NCI-H187 treated with DMSO at 0.1 percent for 48 hours (cell line): ENCODE data around the gene SDK2.

Source experiments
- DNase-seq: peaks from one replicate; lab custom pipeline; 2025; lab: John Stamatoyannopoulos, UW

SDK2 gene

GRCh38 chr17:73420897-73421296 lies 223.3 kb downstream of the SDK2 start:
- no peak for DNase-seq

GRCh38 chr17:73419881-73420280 lies 224.4 kb downstream of the SDK2 start:
- DNase-seq: no peak

GRCh38 chr17:73419051-73419450 lies 225.2 kb downstream of the SDK2 start:
- DNase-seq: no peak

DNA sequence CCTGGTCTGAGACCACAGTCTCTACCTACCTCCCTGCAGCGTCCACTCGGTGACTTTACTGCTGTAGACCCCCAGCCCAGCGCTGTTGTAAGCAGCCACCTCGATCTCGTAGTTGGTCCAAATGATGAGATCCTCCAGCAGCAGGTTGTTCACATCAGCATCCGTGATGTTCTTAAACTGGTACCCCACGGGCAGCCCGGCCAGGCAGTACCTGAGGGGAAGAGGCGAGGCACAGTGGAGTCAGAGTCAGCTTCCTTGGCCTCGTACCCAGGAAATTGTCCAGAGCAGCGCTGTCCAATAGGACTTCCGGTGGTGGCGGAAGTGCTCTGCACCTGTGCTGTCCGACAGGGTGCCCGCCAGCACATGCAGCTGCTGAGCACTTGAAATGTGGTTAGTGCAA lies 228.5 kb downstream of the SDK2 start:
- DNase-seq: no peak

- no peak for DNase-seq
Measured at GRCh38 chr17:73414171-73414955, 229.9 kb downstream of the SDK2 start.

DNA sequence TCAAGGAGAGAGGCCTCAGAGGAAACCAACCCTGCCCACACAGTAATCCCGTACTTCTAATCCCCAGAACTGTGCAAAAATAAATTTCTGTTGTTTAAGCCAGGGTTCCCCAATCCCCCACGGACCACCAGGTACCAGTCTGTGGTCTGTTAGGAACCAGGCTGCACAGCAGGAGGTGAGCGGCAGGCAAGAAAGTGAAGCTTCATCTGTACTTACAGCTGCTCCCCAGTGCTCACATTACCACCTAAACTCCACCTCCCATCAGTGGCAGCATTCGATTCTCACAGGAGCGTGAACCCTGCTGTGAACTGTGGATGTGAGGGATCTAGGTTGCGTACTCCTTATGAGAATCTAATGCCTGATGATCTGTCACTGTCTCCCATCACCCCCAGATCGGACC lies 231.3 kb downstream of the SDK2 start:
- DNase-seq: no peak

GRCh38 chr17:73411313-73411747 lies 232.9 kb downstream of the SDK2 start:
- no peak for DNase-seq

DNA sequence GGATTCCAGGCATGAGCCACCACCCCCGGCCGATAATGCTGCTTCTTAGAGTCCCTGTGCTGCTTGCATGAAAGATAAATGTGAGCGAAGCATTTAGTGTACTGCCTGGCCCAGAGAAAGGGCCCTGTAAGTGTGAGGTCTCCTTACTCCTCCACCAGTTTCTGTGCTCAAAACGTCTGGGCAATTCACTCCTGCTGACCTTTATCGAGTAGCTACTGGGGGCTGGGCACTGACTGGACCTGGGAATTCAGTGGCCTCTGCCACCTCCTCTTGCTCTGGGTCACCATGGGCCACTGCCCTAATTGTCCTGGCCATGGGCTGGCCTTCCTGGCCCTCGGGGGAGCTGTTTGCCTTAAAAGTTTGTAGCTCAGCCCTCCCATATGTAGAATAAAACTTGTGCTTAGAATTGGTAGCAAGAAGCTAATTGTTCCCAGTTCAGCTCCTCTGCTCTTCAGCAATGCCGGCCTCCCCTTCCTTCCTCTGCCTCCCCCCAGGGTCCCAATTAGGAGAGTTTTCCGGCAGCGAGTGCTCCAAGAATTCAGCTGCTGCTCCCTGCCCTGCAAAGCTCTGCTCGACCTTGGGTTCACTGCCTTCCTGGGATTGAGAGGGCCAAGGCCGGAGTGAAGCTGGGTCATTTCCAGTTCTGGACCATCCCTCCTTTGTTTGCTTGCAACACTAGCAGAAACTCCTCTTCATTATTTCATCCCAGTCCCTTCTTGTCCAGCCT lies 233.5 kb downstream of the SDK2 start:
- no peak for DNase-seq

DNA sequence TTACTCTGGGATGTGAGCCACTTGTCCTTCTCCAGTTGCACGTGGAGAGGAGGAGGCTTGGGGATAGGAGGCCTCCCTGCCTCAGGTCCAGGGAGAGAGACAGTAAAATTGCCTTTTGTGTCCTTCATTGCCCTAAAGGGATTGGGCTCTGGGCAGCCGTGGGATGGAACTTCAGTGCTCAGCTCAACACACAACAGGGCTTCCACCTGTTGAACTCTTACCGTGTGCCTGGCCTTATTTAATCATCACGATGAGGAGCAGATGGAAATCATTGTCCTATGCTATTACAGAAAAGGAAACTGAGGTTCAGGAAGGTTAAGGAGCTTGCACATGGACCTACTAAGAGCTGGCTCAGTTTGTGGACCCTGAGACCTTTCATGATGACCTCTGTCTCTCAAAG lies 240.0 kb downstream of the SDK2 start:
- no peak for DNase-seq

DNA sequence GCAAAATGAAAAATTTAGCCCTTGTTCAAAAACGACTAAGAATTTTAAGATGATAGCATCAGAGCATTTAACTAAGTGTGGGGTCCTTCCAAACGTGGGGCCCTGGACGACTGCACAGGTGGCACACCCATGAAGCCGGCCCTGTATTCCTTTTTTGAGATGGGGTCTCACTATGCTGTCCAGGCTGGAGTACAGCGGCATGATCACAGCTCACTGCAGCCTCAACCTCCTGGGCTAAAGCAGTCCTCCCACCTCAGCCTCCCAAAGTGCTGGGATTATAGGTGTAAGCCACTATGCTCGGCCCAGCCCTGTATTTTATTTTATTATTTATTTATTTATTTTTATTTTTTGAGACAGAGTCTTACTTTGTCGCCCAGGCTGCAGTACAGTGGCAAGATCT lies 241.8 kb downstream of the SDK2 start:
- DNase-seq: no peak

GRCh38 chr17:73401911-73402310 lies 242.3 kb downstream of the SDK2 start:
- no peak for DNase-seq

GRCh38 chr17:73400915-73401545 lies 243.2 kb downstream of the SDK2 start:
- no peak for DNase-seq

- no peak for DNase-seq
Measured at GRCh38 chr17:73399056-73399455, 245.2 kb downstream of the SDK2 start.

DNA sequence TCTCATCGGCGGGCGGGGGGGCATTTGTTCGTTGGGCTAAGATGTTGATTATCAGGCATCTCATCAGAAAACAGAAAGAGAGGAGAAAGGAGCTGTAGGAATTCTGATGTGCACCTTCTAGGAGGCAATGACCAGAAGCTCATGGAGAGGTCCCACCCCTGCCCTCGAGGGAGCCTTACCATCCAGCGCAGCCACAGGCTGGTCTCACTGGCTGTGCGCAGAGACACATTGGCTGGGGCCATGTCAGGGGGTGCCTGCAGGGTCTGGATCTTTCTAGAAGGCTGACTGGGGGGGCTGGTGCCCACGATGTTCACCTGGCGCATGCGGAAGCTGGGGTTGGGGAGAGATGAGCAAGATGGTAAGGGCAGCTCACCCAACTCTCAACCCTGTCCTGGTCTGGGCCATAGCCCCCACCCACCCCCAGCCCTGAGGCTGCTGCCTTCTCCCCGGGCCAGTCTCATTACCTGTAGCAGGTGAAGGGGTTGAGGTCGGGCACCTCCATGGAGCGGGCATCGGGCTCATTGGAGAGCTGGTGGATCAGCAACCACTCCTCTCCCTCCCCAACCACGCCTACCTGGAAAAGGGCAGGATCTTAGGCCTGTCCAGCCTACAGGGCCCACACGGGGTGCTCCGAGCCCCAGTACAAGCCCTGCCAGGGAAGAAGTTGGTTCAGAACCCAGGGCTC lies 246.2 kb downstream of the SDK2 start:
- no peak for DNase-seq

GRCh38 chr17:73397278-73397826 lies 246.9 kb downstream of the SDK2 start:
- DNase-seq: no peak

- DNase-seq: peak; percentile 87
Measured at GRCh38 chr17:73396431-73397277, 247.6 kb downstream of the SDK2 start.

DNA sequence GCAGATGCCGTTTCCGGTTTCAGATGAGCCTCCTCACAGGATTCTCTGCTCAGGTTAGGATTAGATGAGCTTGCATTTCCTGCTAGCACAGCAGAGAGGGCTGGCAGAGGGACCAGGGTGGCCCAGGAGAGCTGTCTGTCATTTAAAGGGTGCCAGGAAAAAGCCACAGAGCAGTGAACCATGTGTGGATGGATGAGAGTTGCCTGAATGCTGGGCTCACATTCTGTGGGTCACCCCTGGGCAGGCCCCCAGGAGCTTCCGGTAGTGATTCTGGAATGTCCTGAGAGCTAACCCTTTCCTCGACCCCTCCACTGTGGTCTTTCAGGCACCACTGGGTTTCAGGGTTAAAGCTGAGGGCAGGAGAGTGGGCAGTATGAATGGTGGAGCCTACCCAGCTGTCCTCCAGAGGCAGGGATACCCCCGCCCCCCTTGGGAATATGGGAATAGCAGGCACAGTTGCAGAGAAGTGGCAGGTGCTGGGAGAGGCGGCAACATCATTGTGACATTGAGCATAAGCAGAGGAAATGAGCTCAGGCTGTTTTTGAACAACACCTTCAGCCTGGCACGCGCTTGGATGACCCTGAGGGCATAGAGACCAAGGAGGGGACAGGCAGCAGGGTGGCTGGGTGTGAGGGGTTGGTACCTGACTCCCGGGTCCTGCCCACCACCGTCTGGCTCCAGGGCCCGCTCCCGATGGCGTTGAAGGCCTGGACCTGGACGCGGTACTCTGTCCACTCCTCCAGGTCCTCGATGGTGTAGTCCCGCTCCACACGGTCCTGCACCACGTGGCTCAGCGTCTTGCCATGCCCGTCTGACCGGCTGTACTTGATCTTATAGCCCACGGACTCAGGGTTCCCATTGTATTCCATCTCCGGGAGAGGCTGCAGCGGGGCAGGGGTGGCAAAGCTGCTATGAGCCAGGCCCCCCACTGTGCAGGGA lies 249.5 kb downstream of the SDK2 start:
- DNase-seq: no peak

GRCh38 chr17:73393962-73394361 lies 250.3 kb downstream of the SDK2 start:
- no peak for DNase-seq

DNA sequence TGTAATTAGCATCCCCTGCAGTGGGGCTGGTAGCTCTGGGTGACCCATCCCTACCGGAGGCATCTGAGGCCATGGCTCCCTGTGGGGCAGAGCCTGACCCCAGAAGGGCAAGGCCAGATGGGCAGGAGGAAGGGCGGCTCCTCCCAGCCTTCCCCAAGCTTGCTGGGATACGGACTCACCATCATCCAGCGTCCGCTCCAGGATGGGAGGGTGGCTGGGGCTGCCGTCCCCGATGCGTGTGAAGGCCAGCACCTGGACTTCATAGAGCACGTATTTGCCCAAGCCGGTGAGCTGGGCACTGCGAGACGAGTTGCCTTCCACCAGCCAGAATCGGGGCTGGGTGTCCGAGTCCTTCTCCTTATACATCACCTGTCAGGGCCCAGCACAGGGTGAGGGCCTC lies 250.9 kb downstream of the SDK2 start:
- DNase-seq: no peak
